Thyroid gland (tissue), 4 donors: ENCODE data around the gene ZFAND3. TPM values are rescaled to one million over a fixed set of nuclear protein-coding genes. Genes with fewer than 3 reads are reported as not detected.

Experiments
- DNase-seq, 2 donors: peaks; one replicate each; pipeline ENCODE4 v3.0.0-alpha.2; 2019
- H3K27ac ChIP-seq, 3 donors: fragments of 200-600 bp; sonication (generic); 1 replicate in 2 of 3; 2 replicates in 1 of 3; pipeline ENCODE4 v1.5.1; 2016 to 2019; ENCODE audit warnings: mild to moderate bottlenecking in 1 of 3, moderate library complexity in 1 of 3
- H3K27me3 ChIP-seq: fragments of 200-600 bp; sonication (generic); one replicate; pipeline ENCODE4 v1.5.1; 2019
- H3K36me3 ChIP-seq, 2 donors: fragments of 200-600 bp; sonication (generic); one replicate each; pipeline ENCODE4 v1.5.1; 2016 to 2019
- H3K4me1 ChIP-seq, 2 donors: fragments of 200-600 bp; sonication (generic); one replicate each; pipeline ENCODE4 v1.5.1; 2017 to 2019
- H3K4me3 ChIP-seq, 3 donors: fragments of 200-600 bp; sonication (generic); replicated peaks in 1 of 3; 1 replicate in 2 of 3; 2 replicates in 1 of 3; pipeline ENCODE4 v1.5.1; 2016; ENCODE audit warnings: mild to moderate bottlenecking in 1 of 3
- H3K9me3 ChIP-seq: fragments of 200-600 bp; sonication (generic); one replicate; pipeline ENCODE4 v1.5.1; 2017
- CTCF ChIP-seq, 6 experiments: fragments of 200-600 bp in 3 of 6; fragments of 450-650 bp in 3 of 6; sonication (generic) in 3 of 6; IDR thresholded peaks; one replicate each; pipeline ENCODE4 v1.5.1; 2016 to 2019; ENCODE audit warnings: antibody characterized with exemption in 6 of 6, mild to moderate bottlenecking in 2 of 6, inconsistent platforms in 1 of 6, moderate library complexity in 1 of 6
- POLR2A ChIP-seq, 2 donors: fragments of 450-650 bp; IDR thresholded peaks; one replicate each; pipeline ENCODE4 v1.6.1; 2017; ENCODE audit warnings: antibody characterized with exemption in 2 of 2, mild to moderate bottlenecking in 2 of 2, moderate library complexity in 1 of 2
- WGBS, 2 donors: methylation state at CpG; one replicate each; pipeline ENCODE4 v1.1.5; 2017; 5-methylcytosine and 5-hydroxymethylcytosine counted together
- intact Hi-C: fragments of 100-400 bp; cut with DNase I; formaldehyde crosslinking; loops from one replicate; pipeline ENCODE4 v1.15.1; 2023
- total RNA-seq, 4 donors: library from RNA; depleted of rRNA; stranded (reverse); fragments of >200 nt; gene quantifications; one replicate each; pipeline ENCODE4 v1.2.3, GENCODE V29; 2016

Gene ZFAND3
- total RNA-seq, 4 donors from 2014 or later, result 41.3 to 57.7 (median 55.9) TPM

- Histone ChIP-seq H3K4me1 (peaks cover 3 to 9% of the 10 kb centered on the region in 2 donors), H3K4me3 (no peak overlapping the region), H3K27me3 (no peaks in the 10 kb centered on the region), H3K27ac (no peak overlapping the region), H3K9me3 (no peaks in the 10 kb centered on the region), H3K36me3 (no peaks in the 10 kb centered on the region)
- DNase-seq, result no peak
- 96 to 98% methylated on average over 2 of the region's 2 CpGs for WGBS, 2 donors
- TF ChIP-seq CTCF (IDR thresholded peaks at IDR 0.05) (no peak), POLR2A (IDR thresholded peaks at IDR 0.05) (no peak)
- intact Hi-C loops, result no loop called here
Measured at GRCh38 chr6:37916675-37917074, 97.1 kb downstream of the ZFAND3 start.

- no peaks in the 10 kb centered on the region for H3K27me3 ChIP-seq
- peaks cover 3 to 9% of the 10 kb centered on the region in 2 donors for H3K4me1 ChIP-seq
- no peaks in the 10 kb centered on the region for H3K9me3 ChIP-seq
- intact Hi-C loops, result no loop called here
- WGBS, 2 donors, result 90 to 93% methylated on average over 2 of the region's 2 CpGs
- no peak overlapping the region for H3K27ac ChIP-seq
- no peak overlapping the region for H3K4me3 ChIP-seq
- TF ChIP-seq CTCF (IDR thresholded peaks at IDR 0.05), result no peak
- no peak for TF ChIP-seq POLR2A (IDR thresholded peaks at IDR 0.05)
- H3K36me3 ChIP-seq, result no peaks in the 10 kb centered on the region
- no peak for DNase-seq
Measured at GRCh38 chr6:37917566-37917965, 98.0 kb downstream of the ZFAND3 start.

- intact Hi-C loops, result no loop called here
- Histone ChIP-seq H3K4me3 (no peak overlapping the region), H3K36me3 (no peaks in the 10 kb centered on the region), H3K4me1 (peaks cover 3 to 9% of the 10 kb centered on the region in 2 donors), H3K27me3 (no peaks in the 10 kb centered on the region), H3K27ac (no peak overlapping the region), H3K9me3 (no peaks in the 10 kb centered on the region)
- 90 to 92% methylated on average over 3 of the region's 3 CpGs for WGBS, 2 donors
- TF ChIP-seq CTCF (IDR thresholded peaks at IDR 0.05) (no peak), POLR2A (IDR thresholded peaks at IDR 0.05) (no peak)
- no peak for DNase-seq
Measured at GRCh38 chr6:37919417-37920157, 100.1 kb downstream of the ZFAND3 start.

GRCh38 chr6:37920667-37921066, 101.1 kb downstream of the ZFAND3 start:
- TF ChIP-seq POLR2A (IDR thresholded peaks at IDR 0.05) (no peak), CTCF (IDR thresholded peaks at IDR 0.05) (no peak)
- Histone ChIP-seq H3K4me1 (peaks cover 0 to 9% of the 10 kb centered on the region in 2 donors), H3K4me3 (no peak overlapping the region), H3K9me3 (no peaks in the 10 kb centered on the region), H3K27me3 (no peaks in the 10 kb centered on the region), H3K27ac (no peak overlapping the region), H3K36me3 (no peaks in the 10 kb centered on the region)
- intact Hi-C loops, result no loop called here
- DNase-seq, result no peak
- 39 to 40% methylated on average over 2 of the region's 2 CpGs for WGBS, 2 donors

- no peaks in the 10 kb centered on the region for H3K9me3 ChIP-seq
- no peaks in the 10 kb centered on the region for H3K36me3 ChIP-seq
- intact Hi-C loops, result no loop called here
- H3K27me3 ChIP-seq, result no peaks in the 10 kb centered on the region
- no peak for DNase-seq
- H3K27ac ChIP-seq, result no peak overlapping the region
- TF ChIP-seq POLR2A (IDR thresholded peaks at IDR 0.05) (no peak), CTCF (IDR thresholded peaks at IDR 0.05) (no peak)
- H3K4me3 ChIP-seq, result no peak overlapping the region
- peaks cover 6 to 14% of the 10 kb centered on the region in 2 donors for H3K4me1 ChIP-seq
- 88 to 98% methylated on average over 1 of the region's 1 CpG for WGBS, 2 donors
Measured at GRCh38 chr6:37922563-37922962, 103.0 kb downstream of the ZFAND3 start.
